Dedifferentiated amniotic fluid mesenchymal stem cell (primary cell): ENCODE results near the gene EVX2.

Source experiments
- DNase-seq: peaks from one replicate; pipeline ENCODE4 v3.0.0-alpha.2; 2016; ENCODE audit errors: extremely low spot score

EVX2 gene

GRCh38 chr2:176082824-176083751, 674 bp downstream of the EVX2 start:
- no peak for DNase-seq

GRCh38 chr2:176082525-176082823, 1.3 kb downstream of the EVX2 start:
- no peak for DNase-seq

GRCh38 chr2:176081837-176082524, 1.8 kb downstream of the EVX2 start:
- DNase-seq: no peak

GRCh38 chr2:176081376-176081836, 2.4 kb downstream of the EVX2 start:
- DNase-seq: no peak

- DNase-seq: no peak
Measured at GRCh38 chr2:176080540-176081375, 3.0 kb downstream of the EVX2 start.

- no peak for DNase-seq
Measured at GRCh38 chr2:176079831-176080539, 3.8 kb downstream of the EVX2 start.

- DNase-seq: no peak
Measured at GRCh38 chr2:176079285-176079830, 4.4 kb downstream of the EVX2 start.

GRCh38 chr2:176078541-176079284, 5.0 kb downstream of the EVX2 start:
- no peak for DNase-seq

GRCh38 chr2:176076796-176077195, 7.0 kb downstream of the EVX2 start:
- DNase-seq: no peak

- no peak for DNase-seq
Measured at GRCh38 chr2:176076063-176076462, 7.7 kb downstream of the EVX2 start.

GRCh38 chr2:176075481-176075880, 8.3 kb downstream of the EVX2 start:
- no peak for DNase-seq

- no peak for DNase-seq
Measured at GRCh38 chr2:176074919-176075425, 8.8 kb downstream of the EVX2 start.

- no peak for DNase-seq
Measured at GRCh38 chr2:176072951-176073904, 10.5 kb downstream of the EVX2 start.

GRCh38 chr2:176072292-176072669, 11.5 kb downstream of the EVX2 start:
- no peak for DNase-seq

- DNase-seq: no peak
Measured at GRCh38 chr2:176071330-176072291, 12.2 kb downstream of the EVX2 start.

- DNase-seq: no peak
Measured at GRCh38 chr2:176068419-176068832, 15.3 kb downstream of the EVX2 start.

- no peak for DNase-seq
Measured at GRCh38 chr2:176067589-176068418, 16.0 kb downstream of the EVX2 start.
